ENCODE measurements around the gene ITFG2. TPM values are rescaled to one million over a fixed set of nuclear protein-coding genes. Genes with fewer than 3 reads are reported as not detected.

Gene ITFG2
- total and polyA plus RNA-seq, 2 of the 13 experiments (the other 11 are each of a cell fraction or from before 2014, with no cell fraction given), result 14.8 to 15.5 TPM

DNA sequence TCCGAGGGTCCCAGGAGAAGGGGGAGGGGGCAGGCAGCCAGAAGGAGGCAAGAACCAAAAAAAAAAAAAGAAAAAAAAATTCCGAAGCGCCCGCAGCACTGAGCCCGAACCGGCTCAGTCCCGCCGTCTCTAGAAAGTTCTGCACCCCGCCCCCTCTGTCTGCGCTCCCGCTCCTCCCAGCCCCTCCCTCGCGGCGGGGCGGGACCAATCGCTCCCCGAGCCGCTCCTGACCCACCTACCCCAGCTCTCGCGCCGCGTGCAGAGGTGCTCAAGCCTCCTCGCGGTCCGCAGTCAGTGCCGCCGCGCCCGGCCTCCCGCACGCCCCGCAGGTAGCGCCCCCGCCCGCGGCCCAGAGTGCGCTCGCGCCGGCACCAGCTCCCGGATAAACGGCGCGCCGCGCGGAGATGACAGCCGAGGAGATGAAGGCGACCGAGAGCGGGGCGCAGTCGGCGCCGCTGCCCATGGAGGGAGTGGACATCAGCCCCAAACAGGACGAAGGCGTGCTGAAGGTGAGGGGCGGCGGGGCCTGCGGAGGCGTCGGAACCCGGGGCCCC is 17.7 kb upstream of the ITFG2 start, which contains the start of gene FKBP4 (continued):
- TF ChIP-seq, protein P1, sequence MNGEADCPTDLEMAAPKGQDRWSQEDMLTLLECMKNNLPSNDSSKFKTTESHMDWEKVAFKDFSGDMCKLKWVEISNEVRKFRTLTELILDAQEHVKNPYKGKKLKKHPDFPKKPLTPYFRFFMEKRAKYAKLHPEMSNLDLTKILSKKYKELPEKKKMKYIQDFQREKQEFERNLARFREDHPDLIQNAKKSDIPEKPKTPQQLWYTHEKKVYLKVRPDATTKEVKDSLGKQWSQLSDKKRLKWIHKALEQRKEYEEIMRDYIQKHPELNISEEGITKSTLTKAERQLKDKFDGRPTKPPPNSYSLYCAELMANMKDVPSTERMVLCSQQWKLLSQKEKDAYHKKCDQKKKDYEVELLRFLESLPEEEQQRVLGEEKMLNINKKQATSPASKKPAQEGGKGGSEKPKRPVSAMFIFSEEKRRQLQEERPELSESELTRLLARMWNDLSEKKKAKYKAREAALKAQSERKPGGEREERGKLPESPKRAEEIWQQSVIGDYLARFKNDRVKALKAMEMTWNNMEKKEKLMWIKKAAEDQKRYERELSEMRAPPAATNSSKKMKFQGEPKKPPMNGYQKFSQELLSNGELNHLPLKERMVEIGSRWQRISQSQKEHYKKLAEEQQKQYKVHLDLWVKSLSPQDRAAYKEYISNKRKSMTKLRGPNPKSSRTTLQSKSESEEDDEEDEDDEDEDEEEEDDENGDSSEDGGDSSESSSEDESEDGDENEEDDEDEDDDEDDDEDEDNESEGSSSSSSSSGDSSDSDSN (CRISPR knock-in tag; IDR thresholded peaks at IDR 0.05), result peak; percentile 78; the same call in 1 of the 2 replicates
- TF ChIP-seq TMF1 (CRISPR knock-in tag; IDR thresholded peaks at IDR 0.05; ENCODE audit: low read depth) (peak; percentile 64; the same call in 1 of the 2 replicates), ZNF773 (CRISPR knock-in tag; IDR thresholded peaks at IDR 0.05; ENCODE audit: borderline replicate concordance) (peak; percentile 31; the same call in 1 of the 2 replicates), HOXA7 (CRISPR knock-in tag; IDR thresholded peaks at IDR 0.05) (no peak), CBX1 (IDR thresholded peaks at IDR 0.05; ENCODE audit: low read depth) (peak; percentile 36), ZNF33B (CRISPR knock-in tag; IDR thresholded peaks at IDR 0.05) (peak; percentile 61; the same call in 1 of the 2 replicates), ZNF629 (CRISPR knock-in tag; conservative IDR thresholded peaks at IDR 0.05) (0 out of 2 replicates have a peak, but pooled peaks have one; percentile 18), DPF2 (CRISPR knock-in tag; IDR thresholded peaks at IDR 0.05; ENCODE audit: borderline replicate concordance, low read depth) (no peak), SSRP1 (CRISPR knock-in tag; IDR thresholded peaks at IDR 0.05) (no peak), ZNF747 (CRISPR knock-in tag; IDR thresholded peaks at IDR 0.05; ENCODE audit: borderline replicate concordance) (no peak), ELF3 (CRISPR knock-in tag; IDR thresholded peaks at IDR 0.05) (peak; percentile 49), POLR2AphosphoS2 (IDR thresholded peaks at IDR 0.05; ENCODE audit: low read depth, low read length) (no peak), NPAS2 (CRISPR knock-in tag; IDR thresholded peaks at IDR 0.05; ENCODE audit: borderline replicate concordance) (no peak), CENPT (CRISPR knock-in tag; IDR thresholded peaks at IDR 0.05; ENCODE audit: low read depth) (peak; percentile 48; the same call in 1 of the 2 replicates)
- TF ChIP-seq, protein P2, sequence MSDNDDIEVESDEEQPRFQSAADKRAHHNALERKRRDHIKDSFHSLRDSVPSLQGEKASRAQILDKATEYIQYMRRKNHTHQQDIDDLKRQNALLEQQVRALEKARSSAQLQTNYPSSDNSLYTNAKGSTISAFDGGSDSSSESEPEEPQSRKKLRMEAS (IDR thresholded peaks at IDR 0.05), result peak; percentile 96
- TF ChIP-seq, protein P3, sequence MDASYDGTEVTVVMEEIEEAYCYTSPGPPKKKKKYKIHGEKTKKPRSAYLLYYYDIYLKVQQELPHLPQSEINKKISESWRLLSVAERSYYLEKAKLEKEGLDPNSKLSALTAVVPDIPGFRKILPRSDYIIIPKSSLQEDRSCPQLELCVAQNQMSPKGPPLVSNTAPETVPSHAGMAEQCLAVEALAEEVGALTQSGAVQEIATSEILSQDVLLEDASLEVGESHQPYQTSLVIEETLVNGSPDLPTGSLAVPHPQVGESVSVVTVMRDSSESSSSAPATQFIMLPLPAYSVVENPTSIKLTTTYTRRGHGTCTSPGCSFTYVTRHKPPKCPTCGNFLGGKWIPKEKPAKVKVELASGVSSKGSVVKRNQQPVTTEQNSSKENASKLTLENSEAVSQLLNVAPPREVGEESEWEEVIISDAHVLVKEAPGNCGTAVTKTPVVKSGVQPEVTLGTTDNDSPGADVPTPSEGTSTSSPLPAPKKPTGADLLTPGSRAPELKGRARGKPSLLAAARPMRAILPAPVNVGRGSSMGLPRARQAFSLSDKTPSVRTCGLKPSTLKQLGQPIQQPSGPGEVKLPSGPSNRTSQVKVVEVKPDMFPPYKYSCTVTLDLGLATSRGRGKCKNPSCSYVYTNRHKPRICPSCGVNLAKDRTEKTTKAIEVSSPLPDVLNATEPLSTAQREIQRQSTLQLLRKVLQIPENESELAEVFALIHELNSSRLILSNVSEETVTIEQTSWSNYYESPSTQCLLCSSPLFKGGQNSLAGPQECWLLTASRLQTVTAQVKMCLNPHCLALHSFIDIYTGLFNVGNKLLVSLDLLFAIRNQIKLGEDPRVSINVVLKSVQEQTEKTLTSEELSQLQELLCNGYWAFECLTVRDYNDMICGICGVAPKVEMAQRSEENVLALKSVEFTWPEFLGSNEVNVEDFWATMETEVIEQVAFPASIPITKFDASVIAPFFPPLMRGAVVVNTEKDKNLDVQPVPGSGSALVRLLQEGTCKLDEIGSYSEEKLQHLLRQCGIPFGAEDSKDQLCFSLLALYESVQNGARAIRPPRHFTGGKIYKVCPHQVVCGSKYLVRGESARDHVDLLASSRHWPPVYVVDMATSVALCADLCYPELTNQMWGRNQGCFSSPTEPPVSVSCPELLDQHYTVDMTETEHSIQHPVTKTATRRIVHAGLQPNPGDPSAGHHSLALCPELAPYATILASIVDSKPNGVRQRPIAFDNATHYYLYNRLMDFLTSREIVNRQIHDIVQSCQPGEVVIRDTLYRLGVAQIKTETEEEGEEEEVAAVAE (CRISPR knock-in tag; IDR thresholded peaks at IDR 0.05; ENCODE audit: borderline replicate concordance), result 0 out of 2 replicates have a peak, but pooled peaks have one; percentile 26
- TF ChIP-seq, protein P4, sequence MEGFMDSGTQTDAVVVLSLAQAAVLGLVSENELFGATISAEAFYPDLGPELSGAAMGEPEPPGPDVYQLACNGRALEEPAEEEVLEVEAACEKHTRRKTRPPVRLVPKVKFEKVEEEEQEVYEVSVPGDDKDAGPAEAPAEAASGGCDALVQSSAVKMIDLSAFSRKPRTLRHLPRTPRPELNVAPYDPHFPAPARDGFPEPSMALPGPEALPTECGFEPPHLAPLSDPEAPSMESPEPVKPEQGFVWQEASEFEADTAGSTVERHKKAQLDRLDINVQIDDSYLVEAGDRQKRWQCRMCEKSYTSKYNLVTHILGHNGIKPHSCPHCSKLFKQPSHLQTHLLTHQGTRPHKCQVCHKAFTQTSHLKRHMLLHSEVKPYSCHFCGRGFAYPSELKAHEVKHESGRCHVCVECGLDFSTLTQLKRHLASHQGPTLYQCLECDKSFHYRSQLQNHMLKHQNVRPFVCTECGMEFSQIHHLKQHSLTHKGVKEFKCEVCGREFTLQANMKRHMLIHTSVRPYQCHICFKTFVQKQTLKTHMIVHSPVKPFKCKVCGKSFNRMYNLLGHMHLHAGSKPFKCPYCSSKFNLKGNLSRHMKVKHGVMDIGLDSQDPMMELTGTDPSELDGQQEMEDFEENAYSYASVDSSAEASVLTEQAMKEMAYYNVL (CRISPR knock-in tag; IDR thresholded peaks at IDR 0.05; ENCODE audit: borderline replicate concordance), result no peak
- TF ChIP-seq, protein P5, sequence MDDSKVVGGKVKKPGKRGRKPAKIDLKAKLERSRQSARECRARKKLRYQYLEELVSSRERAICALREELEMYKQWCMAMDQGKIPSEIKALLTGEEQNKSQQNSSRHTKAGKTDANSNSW (CRISPR knock-in tag; IDR thresholded peaks at IDR 0.05; ENCODE audit: borderline replicate concordance), result peak; percentile 23; the same call in 1 of the 2 replicates
